ENCODE data around the gene PSMC1. TPM values are rescaled to one million over a fixed set of nuclear protein-coding genes. Genes with fewer than 3 reads are reported as not detected.

Gene PSMC1
- total and polyA plus RNA-seq, 2 of the 4 experiments (the other 2 are of a cell fraction): 181 to 194 TPM

GRCh38 chr14:90246936-90247335 lies 9.4 kb upstream of the PSMC1 start:
- H3K4ac ChIP-seq (ENCODE audit: low read depth, low read length): no peak overlapping the region
- H2BK120ac ChIP-seq (ENCODE audit: low read depth, low read length): no peak overlapping the region
- H3K18ac ChIP-seq (ENCODE audit: low read depth, low read length): no peak overlapping the region
- POLR2A ChIA-PET (ENCODE audit: unreplicated experiment): no interaction called here
- no peak overlapping the region for H2AFZ ChIP-seq (replicated peaks; ENCODE audit: low read length, poor library complexity)
- no peak overlapping the region for H2BK5ac ChIP-seq (ENCODE audit: low read depth, low read length, poor library complexity, severe bottlenecking)
- H4K91ac ChIP-seq (ENCODE audit: insufficient read depth, low read depth, low read length): no peak overlapping the region
- no peak overlapping the region for H4K8ac ChIP-seq (ENCODE audit: low read depth in 2 of 2, low read length in 2 of 2)
- H3K9me3 ChIP-seq (ENCODE audit: control insufficient read depth, insufficient read depth, low read length): no peaks in the 10 kb centered on the region
- no peak overlapping the region for H4K5ac ChIP-seq (ENCODE audit: low read depth, low read length)
- CTCF ChIA-PET: no interaction called here
- no peak overlapping the region for H2AK5ac ChIP-seq (ENCODE audit: low read depth, low read length)
- intact Hi-C loops (cut with micrococcal nuclease): no loop called here
- H3K4me1 ChIP-seq (ENCODE audit: control insufficient read depth, insufficient read depth, low read length): no peaks in the 10 kb centered on the region
- ATAC-seq (ENCODE audit: low read depth) (no peak), DNase-seq (no peak)
- H3K4me3 ChIP-seq (ENCODE audit: insufficient read depth, low read depth, low read length): no peak overlapping the region
- H3K4me2 ChIP-seq (ENCODE audit: low read depth, low read length): no peak overlapping the region
- no peak overlapping the region for H3K27ac ChIP-seq (ENCODE audit: insufficient read depth, low read length)
- H3K23ac ChIP-seq (ENCODE audit: low read depth, low read length): no peak overlapping the region
- BruUV-seq (replicated peaks): no TSS peak
- TF ChIP-seq, protein P1, sequence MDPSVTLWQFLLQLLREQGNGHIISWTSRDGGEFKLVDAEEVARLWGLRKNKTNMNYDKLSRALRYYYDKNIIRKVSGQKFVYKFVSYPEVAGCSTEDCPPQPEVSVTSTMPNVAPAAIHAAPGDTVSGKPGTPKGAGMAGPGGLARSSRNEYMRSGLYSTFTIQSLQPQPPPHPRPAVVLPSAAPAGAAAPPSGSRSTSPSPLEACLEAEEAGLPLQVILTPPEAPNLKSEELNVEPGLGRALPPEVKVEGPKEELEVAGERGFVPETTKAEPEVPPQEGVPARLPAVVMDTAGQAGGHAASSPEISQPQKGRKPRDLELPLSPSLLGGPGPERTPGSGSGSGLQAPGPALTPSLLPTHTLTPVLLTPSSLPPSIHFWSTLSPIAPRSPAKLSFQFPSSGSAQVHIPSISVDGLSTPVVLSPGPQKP (IDR thresholded peaks at IDR 0.05; ENCODE audit: borderline replicate concordance, low read depth, low read length): no peak
- TF ChIP-seq, protein P2, sequence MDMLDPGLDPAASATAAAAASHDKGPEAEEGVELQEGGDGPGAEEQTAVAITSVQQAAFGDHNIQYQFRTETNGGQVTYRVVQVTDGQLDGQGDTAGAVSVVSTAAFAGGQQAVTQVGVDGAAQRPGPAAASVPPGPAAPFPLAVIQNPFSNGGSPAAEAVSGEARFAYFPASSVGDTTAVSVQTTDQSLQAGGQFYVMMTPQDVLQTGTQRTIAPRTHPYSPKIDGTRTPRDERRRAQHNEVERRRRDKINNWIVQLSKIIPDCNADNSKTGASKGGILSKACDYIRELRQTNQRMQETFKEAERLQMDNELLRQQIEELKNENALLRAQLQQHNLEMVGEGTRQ (IDR thresholded peaks at IDR 0.05; ENCODE audit: low read depth, low read length): no peak
- TF ChIP-seq NFE2L2 (IDR thresholded peaks at IDR 0.05; ENCODE audit: low read depth, low read length) (no peak), RAD21 (IDR thresholded peaks at IDR 0.05; ENCODE audit: low read length) (no peak), CHD1 (IDR thresholded peaks at IDR 0.05; ENCODE audit: low read depth, low read length) (no peak), RCOR1 (IDR thresholded peaks at IDR 0.05; ENCODE audit: insufficient replicate concordance, low read length) (no peak), FOS (IDR thresholded peaks at IDR 0.05; ENCODE audit: low read depth, low read length) (no peak), MAZ (IDR thresholded peaks at IDR 0.05; ENCODE audit: borderline replicate concordance, low read depth, low read length) (no peak), BHLHE40 (IDR thresholded peaks at IDR 0.05; ENCODE audit: low read depth, low read length) (no peak), CTCF (conservative IDR thresholded peaks at IDR 0.05; ENCODE audit: low read depth, low read length) (no peak), SMC3 (IDR thresholded peaks at IDR 0.05; ENCODE audit: low read depth, low read length) (no peak), POLR2A (IDR thresholded peaks at IDR 0.05; ENCODE audit: low read depth, low read length) (no peak), MAFK (IDR thresholded peaks at IDR 0.05; ENCODE audit: low read depth, low read length) (no peak)
- no peaks in the 10 kb centered on the region for H3K36me3 ChIP-seq (ENCODE audit: control insufficient read depth, insufficient read depth, low read length)
- H3K56ac ChIP-seq (ENCODE audit: extremely low read depth, insufficient read depth, low read length): no peak overlapping the region
- dilution Hi-C loops (cut with HindIII; ENCODE audit: low sequenced_read_pairs, unreplicated experiment): no loop called here
- no peaks in the 10 kb centered on the region for H4K20me1 ChIP-seq (ENCODE audit: insufficient read depth, low read length)
- no peak overlapping the region for H3K9ac ChIP-seq (ENCODE audit: low read depth, low read length)
- no peaks in the 10 kb centered on the region for H3K9me1 ChIP-seq (ENCODE audit: insufficient read depth, low read length)
- no peak overlapping the region for H2BK15ac ChIP-seq (ENCODE audit: low read depth, low read length)
- no peak overlapping the region for H2BK20ac ChIP-seq (ENCODE audit: low read depth, low read length)
- H3K79me1 ChIP-seq (ENCODE audit: low read depth in 1 of 2, low read length in 2 of 2): no peaks in the 10 kb centered on the region
- no peak overlapping the region for H3K14ac ChIP-seq (replicated peaks; ENCODE audit: low read depth, low read length)
- no peak overlapping the region for H2AK9ac ChIP-seq (replicated peaks; ENCODE audit: low read depth, low read length, poor library complexity)
- H3K27me3 ChIP-seq (ENCODE audit: control insufficient read depth, insufficient read depth, low read length): no peaks in the 10 kb centered on the region; the same call in 1 of the 2 replicates
- in situ Hi-C loops (cut with MboI; ENCODE audit: low sequenced_read_pairs): no loop called here
- 100% methylated on average over 1 of the region's 4 CpGs; no CpG with 5 or more reads in 1 of the 2 experiments for WGBS, 2 experiments (ENCODE audit: extremely low coverage in 2 of 2, insufficient read length in 1 of 2)

Data from IMR-90 (cell line).